Mammary epithelial cell (primary cell): ENCODE results near the gene LRBA.

Experiments used
- CTCF ChIP-seq, 2 donors: IDR thresholded peaks in 1 of 2; conservative IDR thresholded peaks in 1 of 2; 2 replicates each; pipeline ENCODE4 v1.5.1; 2011 to 2012; ENCODE audit warnings: inconsistent platforms in 2 of 2, low read length in 2 of 2, mild to moderate bottlenecking in 2 of 2, control low read depth in 1 of 2, low read depth in 1 of 2; ENCODE audit not compliant: insufficient read depth in 1 of 2; ENCODE audit errors: extremely low read depth in 1 of 2
- EZH2 ChIP-seq: IDR thresholded peaks from 2 replicates; pipeline ENCODE4 v1.6.1; 2012; ENCODE audit warnings: low read length, inconsistent platforms, borderline replicate concordance

GRCh38 chr4:150567070-150567469, 448.0 kb downstream of the LRBA start:
- TF ChIP-seq CTCF (conservative IDR thresholded peaks at IDR 0.05 in 1 of 2, IDR thresholded peaks at IDR 0.05 in 1 of 2; ENCODE audit: extremely low read depth in 1 of 2, insufficient read depth in 1 of 2, low read depth in 1 of 2, low read length in 2 of 2) (no peak), EZH2 (no peak)
